Esophagus muscularis mucosa (tissue), 4 donors: ENCODE results near the gene RHEB. TPM values are rescaled to one million over a fixed set of nuclear protein-coding genes. Genes with fewer than 3 reads are reported as not detected.

Experiments
- DNase-seq: peaks from one replicate; pipeline ENCODE4 v3.0.0-alpha.2; 2017; ENCODE audit errors: extremely low spot score
- H3K27ac ChIP-seq, 4 donors: fragments of 200-600 bp; sonication (generic); replicated peaks in 1 of 4; 1 replicate in 3 of 4; 2 replicates in 1 of 4; pipeline ENCODE4 v1.5.1; 2016 to 2019; ENCODE audit warnings: mild to moderate bottlenecking in 1 of 4
- H3K27me3 ChIP-seq, 4 donors: fragments of 200-600 bp; sonication (generic); one replicate each; pipeline versions ENCODE4 v1.5.1 to v1.6.0; 2016 to 2019
- H3K36me3 ChIP-seq, 4 donors: fragments of 200-600 bp; sonication (generic); one replicate each; pipeline ENCODE4 v1.5.1; 2016 to 2019
- H3K4me1 ChIP-seq, 4 donors: fragments of 200-600 bp; sonication (generic); one replicate each; pipeline ENCODE4 v1.5.1; 2016 to 2019
- H3K4me3 ChIP-seq, 4 donors: fragments of 200-600 bp; sonication (generic); 1 replicate in 2 of 4; 2 replicates in 2 of 4; pipeline ENCODE4 v1.5.1; 2016 to 2019; ENCODE audit warnings: mild to moderate bottlenecking in 4 of 4, moderate library complexity in 1 of 4
- H3K9me3 ChIP-seq, 4 donors: fragments of 200-600 bp; sonication (generic); 1 replicate in 3 of 4; 2 replicates in 1 of 4; pipeline ENCODE4 v1.5.1; 2016 to 2019
- CTCF ChIP-seq, 3 experiments: fragments of 200-600 bp in 2 of 3; fragments of 450-650 bp in 1 of 3; sonication (generic) in 2 of 3; IDR thresholded peaks; one replicate each; pipeline ENCODE4 v1.5.1; 2017 to 2019; ENCODE audit warnings: antibody characterized with exemption in 3 of 3, mild to moderate bottlenecking in 2 of 3, moderate library complexity in 1 of 3
- EP300 ChIP-seq: sonication (generic); formaldehyde crosslinking; IDR thresholded peaks from one replicate; pipeline ENCODE4 v1.6.1; 2017; ENCODE audit warnings: antibody characterized with exemption
- POLR2A ChIP-seq: fragments of 450-650 bp; IDR thresholded peaks from one replicate; pipeline ENCODE4 v1.6.1; 2017; ENCODE audit warnings: antibody characterized with exemption, moderate library complexity, mild to moderate bottlenecking, low read depth
- POLR2AphosphoS5 ChIP-seq, 2 donors: sonication (generic); formaldehyde crosslinking; IDR thresholded peaks; one replicate each; pipeline ENCODE4 v1.6.1; 2017; ENCODE audit warnings: antibody characterized with exemption in 2 of 2
- WGBS: methylation state at CpG from one replicate; pipeline ENCODE4 v1.1.5; 2018; 5-methylcytosine and 5-hydroxymethylcytosine counted together
- intact Hi-C: fragments of 100-400 bp; cut with DNase I; formaldehyde crosslinking; loops from one replicate; pipeline ENCODE4 v1.15.1; 2023
- total RNA-seq, 4 donors: library from RNA; depleted of rRNA; stranded (reverse); fragments of >200 nt; gene quantifications; one replicate each; pipeline versions ENCODE4 v1.1.0 to v1.2.1, GENCODE V29; 2016

Gene RHEB
- total RNA-seq, 4 donors from 2014 or later: 98.5 to 187 (median 163) TPM

DNA sequence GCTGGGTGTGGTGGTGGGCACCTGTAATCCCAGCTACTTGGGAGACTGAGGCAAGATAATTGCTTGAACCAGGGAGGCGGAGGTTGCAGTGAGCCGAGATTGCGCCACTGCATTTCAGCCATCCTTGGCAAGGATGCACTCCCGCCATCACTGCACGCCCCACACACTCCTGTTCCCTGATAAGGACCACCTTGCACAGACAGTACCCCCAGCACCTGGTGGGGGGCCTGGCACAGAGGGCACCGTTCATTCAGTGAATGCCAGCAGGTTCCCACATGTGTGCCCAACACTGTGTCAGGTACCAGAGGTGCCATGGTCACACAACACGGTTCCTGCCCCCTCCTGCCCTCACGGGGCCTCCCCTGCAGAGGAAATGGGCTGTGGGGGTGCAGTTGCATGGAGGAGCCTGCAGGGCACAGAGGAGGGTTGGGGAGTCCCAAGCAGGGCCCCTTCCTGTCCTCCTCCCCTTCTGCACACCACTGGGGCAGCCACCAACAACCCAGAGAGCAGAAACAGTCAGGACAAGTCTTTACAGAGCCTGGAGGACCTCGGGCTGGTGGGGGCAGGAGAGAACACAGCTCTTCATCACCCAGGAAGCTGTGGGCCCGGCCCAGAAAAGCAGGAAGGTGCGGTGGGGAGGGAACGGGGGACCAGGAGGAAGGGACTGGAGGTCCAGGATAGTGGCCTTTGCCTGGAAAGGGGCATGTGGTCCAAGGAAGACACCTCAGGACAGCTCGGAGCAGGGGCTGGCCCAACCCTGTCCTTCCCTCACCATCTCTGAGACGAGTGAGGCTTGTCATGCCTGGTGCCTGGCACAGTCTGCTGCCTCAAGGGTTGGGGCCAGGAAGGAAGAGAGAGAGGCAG, 86.8 kb downstream of the RHEB start:
- 82% methylated on average over 12 of the region's 14 CpGs for WGBS
- Histone ChIP-seq H3K9me3 (no peaks in the 10 kb centered on the region), H3K27ac (no peak overlapping the region), H3K4me3 (no peak overlapping the region), H3K27me3 (peaks cover 0 to 12% (median 0%) of the 10 kb centered on the region in 4 donors), H3K36me3 (no peaks in the 10 kb centered on the region), H3K4me1 (peaks cover 0 to 15% (median 6%) of the 10 kb centered on the region in 4 donors)
- no peak for DNase-seq
- intact Hi-C loops: no loop called here
- no peak for TF ChIP-seq POLR2AphosphoS5 (IDR thresholded peaks at IDR 0.05)
- TF ChIP-seq POLR2A: no peak
- no peak for TF ChIP-seq CTCF (IDR thresholded peaks at IDR 0.05)
- TF ChIP-seq EP300: no peak

- peaks cover 1 to 17% (median 13%) of the 10 kb centered on the region in 4 donors for H3K4me1 ChIP-seq
- DNase-seq: no peak
- H3K36me3 ChIP-seq: no peaks in the 10 kb centered on the region
- intact Hi-C loops: no loop called here
- no peak overlapping the region for H3K27ac ChIP-seq
- H3K27me3 ChIP-seq: peaks cover 0 to 4% (median 0%) of the 10 kb centered on the region in 4 donors
- WGBS: 90% methylated on average over 11 of the region's 25 CpGs
- TF ChIP-seq POLR2A (no peak), POLR2AphosphoS5 (IDR thresholded peaks at IDR 0.05) (no peak), EP300 (no peak), CTCF (IDR thresholded peaks at IDR 0.05) (no peak)
- H3K9me3 ChIP-seq: no peaks in the 10 kb centered on the region
- no peak overlapping the region for H3K4me3 ChIP-seq
Observed at GRCh38 chr7:151431768-151432311, 87.9 kb downstream of the RHEB start.

- Histone ChIP-seq H3K9me3 (no peaks in the 10 kb centered on the region), H3K4me1 (peaks cover 3 to 21% (median 14%) of the 10 kb centered on the region in 4 donors), H3K27me3 (peaks cover 0 to 4% (median 0%) of the 10 kb centered on the region in 4 donors), H3K36me3 (no peaks in the 10 kb centered on the region), H3K4me3 (no peak overlapping the region), H3K27ac (no peak overlapping the region)
- intact Hi-C loops: no loop called here
- 97% methylated on average over 5 of the region's 13 CpGs for WGBS
- TF ChIP-seq POLR2A (no peak), EP300 (no peak), POLR2AphosphoS5 (IDR thresholded peaks at IDR 0.05) (no peak), CTCF (IDR thresholded peaks at IDR 0.05) (no peak)
- no peak for DNase-seq
Observed at GRCh38 chr7:151431281-151431767, 88.4 kb downstream of the RHEB start.

GRCh38 chr7:151430391-151431205, 89.1 kb downstream of the RHEB start:
- Histone ChIP-seq H3K4me3 (no peak overlapping the region), H3K4me1 (peaks cover 3 to 28% (median 19%) of the 10 kb centered on the region in 4 donors), H3K27ac (no peak overlapping the region), H3K27me3 (peaks cover 0 to 4% (median 0%) of the 10 kb centered on the region in 4 donors), H3K9me3 (no peaks in the 10 kb centered on the region), H3K36me3 (no peaks in the 10 kb centered on the region)
- DNase-seq: no peak
- TF ChIP-seq POLR2A: no peak
- TF ChIP-seq POLR2AphosphoS5 (IDR thresholded peaks at IDR 0.05): no peak
- no peak for TF ChIP-seq EP300
- TF ChIP-seq CTCF (IDR thresholded peaks at IDR 0.05): no peak
- WGBS: 94% methylated on average over 10 of the region's 16 CpGs
- intact Hi-C loops: no loop called here
